ENCODE data around the gene CNOT4. TPM values are rescaled to one million over a fixed set of nuclear protein-coding genes. Genes with fewer than 3 reads are reported as not detected.

CNOT4 gene
- total RNA-seq, 3 donors from 2014 or later (not counting 1 experiment from before 2014, with no cell fraction given) = 40.6 to 47.1 (median 40.7) TPM

DNA sequence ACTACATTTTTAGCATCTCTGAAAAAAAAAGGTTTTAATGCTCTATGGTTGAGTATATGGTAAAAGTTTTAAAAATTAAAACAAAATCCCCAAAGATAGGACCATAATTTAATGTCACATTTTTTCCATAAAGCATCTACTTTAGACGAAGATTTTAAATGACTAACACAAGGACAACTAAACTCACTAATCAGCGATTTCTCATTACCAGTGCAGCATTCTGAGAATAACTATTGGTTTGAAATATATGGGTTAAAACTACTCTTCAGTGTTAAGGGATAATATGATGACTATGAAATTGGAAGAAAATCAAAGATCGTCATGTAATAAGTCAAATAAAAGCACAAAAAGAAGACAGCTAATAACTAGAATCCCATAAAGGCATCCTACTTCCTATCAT lies 118.4 kb downstream of the CNOT4 start:
- Mint-ChIP-seq H3K4me3 (no peak overlapping the region), H3K27me3 (ENCODE audit: low read depth in 2 of 2) (no peaks in the 10 kb centered on the region), H3K27ac (no peak overlapping the region), H3K4me1 (no peaks in the 10 kb centered on the region), H3K9me3 (no peaks in the 10 kb centered on the region), H3K36me3 (peaks cover 15% of the 10 kb centered on the region)
- H3K4me1 ChIP-seq (ENCODE audit: control insufficient read depth, insufficient read depth, low read length) = no peaks in the 10 kb centered on the region
- TF ChIP-seq, protein P1, sequence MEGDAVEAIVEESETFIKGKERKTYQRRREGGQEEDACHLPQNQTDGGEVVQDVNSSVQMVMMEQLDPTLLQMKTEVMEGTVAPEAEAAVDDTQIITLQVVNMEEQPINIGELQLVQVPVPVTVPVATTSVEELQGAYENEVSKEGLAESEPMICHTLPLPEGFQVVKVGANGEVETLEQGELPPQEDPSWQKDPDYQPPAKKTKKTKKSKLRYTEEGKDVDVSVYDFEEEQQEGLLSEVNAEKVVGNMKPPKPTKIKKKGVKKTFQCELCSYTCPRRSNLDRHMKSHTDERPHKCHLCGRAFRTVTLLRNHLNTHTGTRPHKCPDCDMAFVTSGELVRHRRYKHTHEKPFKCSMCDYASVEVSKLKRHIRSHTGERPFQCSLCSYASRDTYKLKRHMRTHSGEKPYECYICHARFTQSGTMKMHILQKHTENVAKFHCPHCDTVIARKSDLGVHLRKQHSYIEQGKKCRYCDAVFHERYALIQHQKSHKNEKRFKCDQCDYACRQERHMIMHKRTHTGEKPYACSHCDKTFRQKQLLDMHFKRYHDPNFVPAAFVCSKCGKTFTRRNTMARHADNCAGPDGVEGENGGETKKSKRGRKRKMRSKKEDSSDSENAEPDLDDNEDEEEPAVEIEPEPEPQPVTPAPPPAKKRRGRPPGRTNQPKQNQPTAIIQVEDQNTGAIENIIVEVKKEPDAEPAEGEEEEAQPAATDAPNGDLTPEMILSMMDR (IDR thresholded peaks at IDR 0.05) = no peak
- no peaks in the 10 kb centered on the region for H3K9me3 ChIP-seq (ENCODE audit: control insufficient read depth, insufficient read depth, low read length)
- H3K36me3 ChIP-seq (ENCODE audit: control insufficient read depth, insufficient read depth, low read length) = peaks cover 38% of the 10 kb centered on the region
- no peak overlapping the region for H3K27ac ChIP-seq (ENCODE audit: low read length)
- H3K27me3 ChIP-seq (ENCODE audit: control insufficient read depth, insufficient read depth, low read length) = no peaks in the 10 kb centered on the region
- no peak for DNase-seq
- intact Hi-C loops (cut with micrococcal nuclease) = no loop called here
- ATAC-seq = no peak
- H3K4me3 ChIP-seq (ENCODE audit: low read length) = no peak overlapping the region
- 100% methylated on average over 2 of the region's 3 CpGs for WGBS (ENCODE audit: insufficient coverage)

DNA sequence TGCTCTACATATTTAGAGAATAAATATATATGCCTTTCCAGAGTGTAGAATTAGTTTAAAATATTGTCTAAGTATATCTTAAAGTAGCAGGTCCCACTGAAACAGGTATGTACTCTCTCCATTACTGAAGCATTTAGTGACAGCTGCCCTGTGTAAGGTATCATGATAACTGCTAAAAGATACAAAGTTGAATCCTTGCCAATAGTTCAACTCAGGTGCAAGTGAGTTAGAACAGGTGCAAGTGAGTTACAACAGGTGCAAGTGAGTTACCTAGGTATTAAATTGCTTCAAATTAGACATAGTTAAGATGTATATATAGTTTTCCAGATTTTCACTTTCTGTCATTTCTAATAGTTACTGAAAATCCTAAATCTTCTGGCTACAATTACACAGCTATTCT lies 119.1 kb downstream of the CNOT4 start:
- DNase-seq = no peak
- no peak overlapping the region for H3K4me3 Mint-ChIP-seq
- H3K27me3 Mint-ChIP-seq (ENCODE audit: low read depth in 2 of 2) = no peaks in the 10 kb centered on the region
- H3K27ac Mint-ChIP-seq = no peak overlapping the region
- H3K9me3 Mint-ChIP-seq = no peaks in the 10 kb centered on the region
- TF ChIP-seq, protein P1 (IDR thresholded peaks at IDR 0.05) = no peak
- Histone ChIP-seq H3K4me1 (ENCODE audit: control insufficient read depth, insufficient read depth, low read length) (no peaks in the 10 kb centered on the region), H3K9me3 (ENCODE audit: control insufficient read depth, insufficient read depth, low read length) (no peaks in the 10 kb centered on the region), H3K4me3 (ENCODE audit: low read length) (no peak overlapping the region), H3K27me3 (ENCODE audit: control insufficient read depth, insufficient read depth, low read length) (no peaks in the 10 kb centered on the region), H3K27ac (ENCODE audit: low read length) (no peak overlapping the region), H3K36me3 (ENCODE audit: control insufficient read depth, insufficient read depth, low read length) (peaks cover 38% of the 10 kb centered on the region)
- ATAC-seq = no peak
- H3K36me3 Mint-ChIP-seq = peaks cover 15% of the 10 kb centered on the region
- intact Hi-C loops (cut with micrococcal nuclease) = no loop called here
- no peaks in the 10 kb centered on the region for H3K4me1 Mint-ChIP-seq

DNA sequence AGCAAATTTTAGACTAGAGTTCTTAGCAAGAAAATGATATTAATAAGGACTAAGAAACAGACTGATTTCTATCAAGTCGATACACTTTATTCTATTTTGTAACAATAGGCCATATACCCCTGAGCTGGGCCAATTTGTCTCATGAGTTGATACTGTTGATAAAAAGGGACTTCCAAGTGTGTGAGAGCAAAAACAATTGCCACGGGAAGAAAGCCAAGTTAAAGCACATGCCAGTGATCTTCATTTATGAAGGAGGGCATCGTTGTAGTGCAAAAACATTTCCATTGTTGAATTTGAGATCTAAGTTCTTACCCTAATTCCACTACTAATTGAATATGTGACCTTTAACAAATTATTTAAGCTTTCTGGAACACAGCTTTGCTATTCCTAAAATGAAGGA lies 119.9 kb downstream of the CNOT4 start:
- WGBS (ENCODE audit: insufficient coverage) = 100% methylated on average over 1 of the region's 3 CpGs
- no peaks in the 10 kb centered on the region for H3K9me3 ChIP-seq (ENCODE audit: control insufficient read depth, insufficient read depth, low read length)
- Mint-ChIP-seq H3K36me3 (peaks cover 9% of the 10 kb centered on the region), H3K4me3 (no peak overlapping the region), H3K27me3 (ENCODE audit: low read depth in 2 of 2) (no peaks in the 10 kb centered on the region), H3K9me3 (no peaks in the 10 kb centered on the region), H3K27ac (no peak overlapping the region), H3K4me1 (no peaks in the 10 kb centered on the region)
- DNase-seq (no peak), ATAC-seq (no peak)
- no peaks in the 10 kb centered on the region for H3K27me3 ChIP-seq (ENCODE audit: control insufficient read depth, insufficient read depth, low read length)
- peaks cover 32% of the 10 kb centered on the region for H3K36me3 ChIP-seq (ENCODE audit: control insufficient read depth, insufficient read depth, low read length)
- intact Hi-C loops (cut with micrococcal nuclease) = no loop called here
- no peak overlapping the region for H3K27ac ChIP-seq (ENCODE audit: low read length)
- H3K4me3 ChIP-seq (ENCODE audit: low read length) = no peak overlapping the region
- no peaks in the 10 kb centered on the region for H3K4me1 ChIP-seq (ENCODE audit: control insufficient read depth, insufficient read depth, low read length)
- TF ChIP-seq, protein P1 (IDR thresholded peaks at IDR 0.05) = no peak

DNA sequence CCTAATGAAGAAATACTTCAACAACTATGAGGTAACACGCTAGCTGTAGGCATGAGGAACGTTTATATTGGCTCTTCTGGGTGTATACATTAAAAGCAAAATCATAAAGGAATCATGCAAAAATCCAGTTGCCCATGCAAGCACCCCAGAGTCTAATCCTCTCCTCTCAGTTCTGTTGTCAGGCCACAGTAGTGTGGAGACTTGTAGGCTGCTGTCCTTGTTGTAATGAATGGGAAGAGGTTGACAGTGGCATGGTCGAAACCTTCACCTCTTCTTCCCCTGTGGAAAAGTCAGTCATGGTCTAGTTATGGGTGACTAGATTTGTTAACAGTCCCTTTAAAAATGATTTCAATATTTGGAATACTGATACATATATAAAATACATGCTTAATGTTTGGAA lies 121.3 kb downstream of the CNOT4 start:
- WGBS (ENCODE audit: insufficient coverage) = 95% methylated on average over 2 of the region's 3 CpGs
- DNase-seq (no peak), ATAC-seq (no peak)
- Mint-ChIP-seq H3K9me3 (no peaks in the 10 kb centered on the region), H3K27me3 (ENCODE audit: low read depth in 2 of 2) (no peaks in the 10 kb centered on the region), H3K4me1 (no peaks in the 10 kb centered on the region), H3K4me3 (no peak overlapping the region), H3K27ac (no peak overlapping the region), H3K36me3 (peaks cover 2% of the 10 kb centered on the region)
- TF ChIP-seq, protein P1 (IDR thresholded peaks at IDR 0.05) = no peak
- Histone ChIP-seq H3K9me3 (ENCODE audit: control insufficient read depth, insufficient read depth, low read length) (no peaks in the 10 kb centered on the region), H3K27ac (ENCODE audit: low read length) (no peak overlapping the region), H3K4me1 (ENCODE audit: control insufficient read depth, insufficient read depth, low read length) (no peaks in the 10 kb centered on the region), H3K4me3 (ENCODE audit: low read length) (no peak overlapping the region), H3K36me3 (ENCODE audit: control insufficient read depth, insufficient read depth, low read length) (peaks cover 20% of the 10 kb centered on the region), H3K27me3 (ENCODE audit: control insufficient read depth, insufficient read depth, low read length) (no peaks in the 10 kb centered on the region)
- intact Hi-C loops (cut with micrococcal nuclease) = no loop called here
